T-helper 17 cell (primary cell): Measurements from ENCODE around the gene MBD5. TPM values are rescaled to one million over a fixed set of nuclear protein-coding genes. Genes with fewer than 3 reads are reported as not detected.

Experiments
- ATAC-seq: fragments of 150-1000 bp; cut with Tn5 transposase; 2 replicates; pipeline ENCODE4 v1.10.0; 2021; ENCODE audit warnings: mild to moderate bottlenecking, moderate library complexity
- DNase-seq, 3 donors: peaks; one replicate each; pipeline versions ENCODE4 v3.0.0 to v3.0.0-alpha.2; 2020 to 2021
- H3K9me3 ChIP-seq: one replicate; pipeline ENCODE4 v1.7.0; 2013; ENCODE audit warnings: low read length, mild to moderate bottlenecking; ENCODE audit not compliant: control insufficient read depth, poor library complexity, severe bottlenecking
- H3K27ac Mint-ChIP-seq: one replicate; pipeline ENCODE4 v1.8.0; 2022; ENCODE audit warnings: mild to moderate bottlenecking, moderate library complexity, mixed read lengths
- H3K27me3 Mint-ChIP-seq: one replicate; pipeline ENCODE4 v1.8.0; 2022; ENCODE audit warnings: mixed read lengths
- H3K36me3 Mint-ChIP-seq: one replicate; pipeline ENCODE4 v1.8.0; 2022; ENCODE audit warnings: low read depth, mixed read lengths
- H3K4me1 Mint-ChIP-seq: one replicate; pipeline ENCODE4 v1.8.0; 2022; ENCODE audit warnings: mild to moderate bottlenecking, mixed read lengths
- H3K4me3 Mint-ChIP-seq: one replicate; pipeline ENCODE4 v1.8.0; 2022; ENCODE audit warnings: mild to moderate bottlenecking, moderate library complexity, mixed read lengths
- total RNA-seq, 4 donors: library from RNA in 2 of 4; stranded (reverse) in 2 of 4; gene quantifications; one replicate each; pipeline ENCODE4 v1.2.3 and lab custom pipeline; 2022 to 2026

MBD5 gene
- total RNA-seq, 2 donors from 2014 or later, result 56.1 to 56.8 TPM

GRCh38 chr2:148519013-148519412 lies 498.1 kb downstream of the MBD5 start:
- H3K4me3 Mint-ChIP-seq, result no peak overlapping the region
- H3K36me3 Mint-ChIP-seq, result peaks cover 8% of the 10 kb centered on the region
- H3K9me3 ChIP-seq, result no peaks in the 10 kb centered on the region
- no peak overlapping the region for H3K27ac Mint-ChIP-seq
- H3K27me3 Mint-ChIP-seq, result no peaks in the 10 kb centered on the region
- ATAC-seq (no peak), DNase-seq (no peak)
- peaks cover 29% of the 10 kb centered on the region for H3K4me1 Mint-ChIP-seq

DNA sequence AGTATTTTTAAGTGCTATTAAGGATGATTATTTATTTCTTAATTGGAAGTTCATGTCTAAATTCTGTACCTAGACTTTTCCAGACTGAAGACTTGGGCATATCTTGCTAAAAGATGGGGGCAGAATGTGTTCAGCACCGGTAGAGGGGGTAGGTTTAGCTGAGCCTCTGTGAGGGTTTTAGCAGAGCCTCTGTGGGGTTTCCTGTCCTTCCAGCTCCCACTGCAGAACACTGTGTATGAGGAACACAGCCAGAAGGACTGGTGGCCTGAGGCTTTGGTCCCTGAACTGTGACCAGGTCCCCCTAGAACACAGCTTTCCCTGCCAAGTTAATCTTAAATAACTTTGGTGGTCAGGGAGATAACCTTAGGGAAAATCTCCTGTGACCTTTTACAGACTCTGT lies 500.3 kb downstream of the MBD5 start:
- peak overlapping the region; percentile 98 for H3K27ac Mint-ChIP-seq
- H3K4me1 Mint-ChIP-seq, result peaks cover 47% of the 10 kb centered on the region
- H3K4me3 Mint-ChIP-seq, result no peak overlapping the region
- DNase-seq (no peak), ATAC-seq (no peak)
- H3K9me3 ChIP-seq, result no peaks in the 10 kb centered on the region
- no peaks in the 10 kb centered on the region for H3K27me3 Mint-ChIP-seq
- peaks cover 5% of the 10 kb centered on the region for H3K36me3 Mint-ChIP-seq

GRCh38 chr2:148523315-148523714 lies 502.4 kb downstream of the MBD5 start:
- no peaks in the 10 kb centered on the region for H3K9me3 ChIP-seq
- Mint-ChIP-seq H3K36me3 (peaks cover 5% of the 10 kb centered on the region), H3K4me1 (peaks cover 63% of the 10 kb centered on the region), H3K27ac (peak overlapping the region; percentile 98), H3K27me3 (no peaks in the 10 kb centered on the region), H3K4me3 (peak overlapping the region; percentile 42)
- no peak for DNase-seq
- ATAC-seq, result no peak

DNA sequence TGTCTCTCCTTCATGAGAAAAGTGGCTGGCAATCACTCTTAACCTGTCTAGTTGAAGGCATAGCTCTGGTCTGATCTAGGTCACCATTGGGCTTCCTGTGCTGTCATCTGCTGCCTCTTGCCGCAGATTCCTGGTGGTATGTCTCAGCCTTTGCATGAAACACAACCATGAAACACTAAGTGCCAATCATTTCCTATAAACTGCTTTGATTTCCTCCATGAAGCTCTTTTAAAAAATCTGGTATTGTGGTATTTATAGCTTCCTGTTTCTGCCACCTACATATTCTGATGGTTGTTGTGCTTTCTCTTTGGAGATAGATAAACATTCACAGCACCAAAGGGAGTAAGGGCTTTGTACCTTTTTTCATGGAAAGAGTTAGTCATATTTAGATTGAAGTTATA lies 503.6 kb downstream of the MBD5 start:
- H3K27me3 Mint-ChIP-seq, result no peaks in the 10 kb centered on the region
- peaks cover 75% of the 10 kb centered on the region for H3K4me1 Mint-ChIP-seq
- H3K27ac Mint-ChIP-seq, result peak overlapping the region; percentile 98
- H3K4me3 Mint-ChIP-seq, result peak overlapping the region; percentile 81
- peaks cover 3% of the 10 kb centered on the region for H3K36me3 Mint-ChIP-seq
- H3K9me3 ChIP-seq, result no peaks in the 10 kb centered on the region
- ATAC-seq, result peak; percentile 95
- DNase-seq, result peak in 2 of 3 donors; percentile 37 to 56

- DNase-seq (no peak), ATAC-seq (no peak)
- peak overlapping the region; percentile 81 for H3K4me3 Mint-ChIP-seq
- H3K27ac Mint-ChIP-seq, result peak overlapping the region; percentile 98
- peaks cover 79% of the 10 kb centered on the region for H3K4me1 Mint-ChIP-seq
- H3K27me3 Mint-ChIP-seq, result no peaks in the 10 kb centered on the region
- H3K9me3 ChIP-seq, result no peaks in the 10 kb centered on the region
- peaks cover 3% of the 10 kb centered on the region for H3K36me3 Mint-ChIP-seq
These were observed 504.2 kb downstream of the MBD5 start for GRCh38 chr2:148525130-148525529.

DNA sequence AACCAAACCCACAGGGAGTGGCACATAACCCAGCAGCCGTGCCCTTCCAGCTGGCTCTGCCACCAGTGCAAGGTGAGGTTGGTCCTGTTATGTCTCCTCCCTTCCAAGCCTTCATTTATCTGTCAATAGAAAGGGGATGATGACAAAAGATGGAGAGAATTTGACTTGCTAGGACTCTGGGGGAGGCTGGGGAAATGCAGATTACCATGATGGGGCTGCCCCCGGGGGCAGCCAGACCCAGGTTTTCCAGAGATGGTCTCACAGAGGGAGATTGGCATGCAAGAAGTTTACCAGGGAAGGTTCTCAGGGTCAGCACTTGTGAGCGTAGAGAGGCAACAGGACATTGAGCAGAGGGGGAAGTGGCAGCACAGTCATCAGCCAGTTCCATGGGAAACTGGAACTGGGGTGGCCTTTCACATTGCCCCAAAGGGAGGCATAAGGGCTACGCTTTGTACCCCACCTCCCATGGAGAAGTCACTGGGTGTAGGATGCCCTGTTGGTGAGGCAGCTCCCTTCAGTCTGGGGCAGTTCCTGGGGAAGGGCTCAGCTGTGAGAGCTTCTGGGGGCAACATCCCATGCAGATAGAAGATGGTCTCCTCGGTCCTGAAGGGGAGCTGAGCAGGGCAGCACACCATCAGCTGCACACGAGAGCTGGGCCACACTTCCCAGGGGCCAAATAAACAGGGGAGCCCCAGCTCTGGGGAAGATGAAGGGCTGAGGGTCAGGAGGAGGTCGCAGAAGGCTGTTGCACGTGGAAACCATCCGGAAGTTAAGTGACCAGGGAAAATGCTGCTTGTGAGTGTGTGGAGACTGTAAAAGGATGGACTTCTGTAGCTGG lies 505.8 kb downstream of the MBD5 start:
- DNase-seq (no peak), ATAC-seq (no peak)
- no peaks in the 10 kb centered on the region for H3K27me3 Mint-ChIP-seq
- H3K4me3 Mint-ChIP-seq, result peak overlapping the region; percentile 86
- H3K36me3 Mint-ChIP-seq, result peaks cover 3% of the 10 kb centered on the region
- peak overlapping the region; percentile 98 for H3K27ac Mint-ChIP-seq
- no peaks in the 10 kb centered on the region for H3K9me3 ChIP-seq
- peaks cover 80% of the 10 kb centered on the region for H3K4me1 Mint-ChIP-seq

- DNase-seq, result no peak
- no peaks in the 10 kb centered on the region for H3K9me3 ChIP-seq
- H3K4me1 Mint-ChIP-seq, result peaks cover 81% of the 10 kb centered on the region
- H3K36me3 Mint-ChIP-seq, result peaks cover 3% of the 10 kb centered on the region
- peak overlapping the region; percentile 98 for H3K27ac Mint-ChIP-seq
- no peaks in the 10 kb centered on the region for H3K27me3 Mint-ChIP-seq
- peak; percentile 17 for ATAC-seq
- H3K4me3 Mint-ChIP-seq, result peak overlapping the region; percentile 86
These were observed 506.8 kb downstream of the MBD5 start for GRCh38 chr2:148527488-148528340.

GRCh38 chr2:148528356-148529064 lies 507.6 kb downstream of the MBD5 start:
- peaks cover 81% of the 10 kb centered on the region for H3K4me1 Mint-ChIP-seq
- peak overlapping the region; percentile 86 for H3K4me3 Mint-ChIP-seq
- H3K27me3 Mint-ChIP-seq, result no peaks in the 10 kb centered on the region
- H3K27ac Mint-ChIP-seq, result peak overlapping the region; percentile 98
- H3K36me3 Mint-ChIP-seq, result peaks cover 3% of the 10 kb centered on the region
- DNase-seq (no peak), ATAC-seq (peak; percentile 10)
- no peaks in the 10 kb centered on the region for H3K9me3 ChIP-seq

GRCh38 chr2:148529745-148530144 lies 508.9 kb downstream of the MBD5 start:
- Mint-ChIP-seq H3K4me3 (peak overlapping the region; percentile 72), H3K4me1 (peaks cover 80% of the 10 kb centered on the region), H3K27ac (peak overlapping the region; percentile 98), H3K36me3 (peaks cover 3% of the 10 kb centered on the region), H3K27me3 (no peaks in the 10 kb centered on the region)
- DNase-seq, result no peak
- no peak for ATAC-seq
- no peaks in the 10 kb centered on the region for H3K9me3 ChIP-seq

GRCh38 chr2:148530350-148530749 lies 509.5 kb downstream of the MBD5 start:
- DNase-seq (no peak), ATAC-seq (no peak)
- H3K27me3 Mint-ChIP-seq, result no peaks in the 10 kb centered on the region
- H3K36me3 Mint-ChIP-seq, result peaks cover 3% of the 10 kb centered on the region
- H3K4me3 Mint-ChIP-seq, result peak overlapping the region; percentile 46
- H3K4me1 Mint-ChIP-seq, result peaks cover 81% of the 10 kb centered on the region
- H3K9me3 ChIP-seq, result no peaks in the 10 kb centered on the region
- peak overlapping the region; percentile 98 for H3K27ac Mint-ChIP-seq

DNA sequence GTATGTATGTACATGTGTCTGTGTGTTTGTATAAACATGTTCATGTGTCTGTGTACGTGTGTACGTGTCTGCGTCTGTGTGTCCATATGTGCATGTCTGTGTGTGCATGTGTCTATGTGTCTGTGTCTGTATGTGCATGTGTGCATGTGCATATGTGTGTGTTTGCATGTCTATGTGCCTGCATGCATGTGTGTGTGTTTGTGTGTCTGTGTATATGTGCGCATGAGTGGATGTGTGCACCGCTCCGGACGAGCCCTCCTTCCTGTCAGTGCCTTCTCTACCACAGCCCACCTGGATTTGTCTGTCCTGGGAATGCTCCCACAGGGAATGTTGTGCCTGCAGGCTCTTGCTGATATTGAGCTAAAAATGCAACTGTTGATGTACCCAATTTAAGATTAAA lies 510.3 kb downstream of the MBD5 start:
- peaks cover 77% of the 10 kb centered on the region for H3K4me1 Mint-ChIP-seq
- peak overlapping the region; percentile 44 for H3K27ac Mint-ChIP-seq
- H3K9me3 ChIP-seq, result no peaks in the 10 kb centered on the region
- no peak overlapping the region for H3K4me3 Mint-ChIP-seq
- peaks cover 3% of the 10 kb centered on the region for H3K36me3 Mint-ChIP-seq
- no peaks in the 10 kb centered on the region for H3K27me3 Mint-ChIP-seq
- DNase-seq, result no peak
- ATAC-seq, result no peak

DNA sequence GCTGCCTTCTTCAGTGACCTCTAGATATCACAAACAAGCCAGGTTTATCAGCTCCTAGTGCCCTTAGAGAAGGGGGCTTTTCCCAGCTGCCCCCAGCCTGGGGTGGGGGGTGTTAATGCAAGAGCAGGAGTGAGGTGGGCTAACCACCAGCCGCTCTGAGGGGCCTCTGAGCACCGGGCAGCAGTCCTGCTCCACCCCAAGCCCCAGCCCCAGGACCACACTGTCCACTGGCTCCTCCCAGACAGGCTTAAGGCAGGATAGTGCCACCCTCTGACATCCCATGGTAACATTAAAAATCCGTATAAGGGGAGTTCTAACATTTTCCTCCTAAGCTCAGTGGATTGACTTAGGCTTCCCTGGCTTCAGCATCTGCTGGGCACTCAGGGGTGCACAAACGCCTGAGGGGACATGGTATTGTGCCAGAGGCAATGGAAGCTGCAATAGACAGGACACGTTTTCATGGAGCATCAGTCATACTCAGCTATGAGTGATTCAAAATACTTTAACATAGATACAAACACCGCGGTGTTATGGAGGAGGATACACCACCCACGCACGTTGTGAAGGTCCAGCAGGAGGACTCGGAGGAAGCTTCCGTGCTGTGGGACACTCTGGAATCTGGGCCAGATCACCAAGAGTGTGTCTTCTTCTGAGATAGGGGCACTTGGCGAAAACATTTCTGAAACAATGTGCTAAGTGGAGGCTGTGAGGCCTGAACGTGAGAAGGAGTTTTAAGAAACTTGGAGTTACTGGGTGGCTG lies 511.0 kb downstream of the MBD5 start:
- no peak for ATAC-seq
- H3K9me3 ChIP-seq, result no peaks in the 10 kb centered on the region
- H3K4me3 Mint-ChIP-seq, result no peak overlapping the region
- H3K27ac Mint-ChIP-seq, result peak overlapping the region; percentile 44
- DNase-seq, result no peak
- no peaks in the 10 kb centered on the region for H3K27me3 Mint-ChIP-seq
- H3K4me1 Mint-ChIP-seq, result peaks cover 71% of the 10 kb centered on the region
- peaks cover 3% of the 10 kb centered on the region for H3K36me3 Mint-ChIP-seq
